ENCODE measurements around the gene A3GALT2. TPM values are rescaled to one million over a fixed set of nuclear protein-coding genes. Genes with fewer than 3 reads are reported as not detected.
"Not testable (repeated sequence)": the region's sequence is repeated elsewhere in the genome, so short reads cannot be mapped to it uniquely, and the experiment has no call there.

Gene A3GALT2
- total RNA-seq, 1 donor from 2014 or later = 0.71 TPM

DNA sequence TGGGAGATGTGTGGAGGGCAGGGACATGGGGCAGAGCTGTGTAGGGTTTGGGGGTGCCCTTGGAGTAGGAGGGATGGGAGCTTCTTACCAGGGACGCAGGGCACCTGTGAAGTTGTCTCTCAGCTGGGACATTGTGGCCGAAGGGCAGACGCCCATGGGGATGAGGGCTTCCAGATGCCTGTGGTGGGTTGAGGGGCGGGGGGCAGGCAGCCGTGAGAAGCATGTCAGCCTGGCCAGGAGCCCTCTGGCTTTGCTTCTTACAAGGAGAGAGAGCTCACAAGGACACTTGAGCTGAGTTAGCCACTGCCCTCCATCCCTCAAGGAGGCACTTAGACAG is 8.5 kb downstream of the A3GALT2 start:
- Mint-ChIP-seq H3K9me3 (ENCODE audit: unreplicated experiment) (peaks cover 12% of the 10 kb centered on the region), H3K4me3 (ENCODE audit: unreplicated experiment) (no peak overlapping the region), H3K27ac (ENCODE audit: unreplicated experiment) (no peak overlapping the region), H3K36me3 (ENCODE audit: unreplicated experiment) (peaks cover 12% of the 10 kb centered on the region), H3K27me3 (ENCODE audit: unreplicated experiment) (peaks cover 6% of the 10 kb centered on the region), H3K4me1 (ENCODE audit: low read depth, unreplicated experiment) (peaks cover 4% of the 10 kb centered on the region)
- DNase-seq = no peak
- TF ChIP-seq, protein P1, sequence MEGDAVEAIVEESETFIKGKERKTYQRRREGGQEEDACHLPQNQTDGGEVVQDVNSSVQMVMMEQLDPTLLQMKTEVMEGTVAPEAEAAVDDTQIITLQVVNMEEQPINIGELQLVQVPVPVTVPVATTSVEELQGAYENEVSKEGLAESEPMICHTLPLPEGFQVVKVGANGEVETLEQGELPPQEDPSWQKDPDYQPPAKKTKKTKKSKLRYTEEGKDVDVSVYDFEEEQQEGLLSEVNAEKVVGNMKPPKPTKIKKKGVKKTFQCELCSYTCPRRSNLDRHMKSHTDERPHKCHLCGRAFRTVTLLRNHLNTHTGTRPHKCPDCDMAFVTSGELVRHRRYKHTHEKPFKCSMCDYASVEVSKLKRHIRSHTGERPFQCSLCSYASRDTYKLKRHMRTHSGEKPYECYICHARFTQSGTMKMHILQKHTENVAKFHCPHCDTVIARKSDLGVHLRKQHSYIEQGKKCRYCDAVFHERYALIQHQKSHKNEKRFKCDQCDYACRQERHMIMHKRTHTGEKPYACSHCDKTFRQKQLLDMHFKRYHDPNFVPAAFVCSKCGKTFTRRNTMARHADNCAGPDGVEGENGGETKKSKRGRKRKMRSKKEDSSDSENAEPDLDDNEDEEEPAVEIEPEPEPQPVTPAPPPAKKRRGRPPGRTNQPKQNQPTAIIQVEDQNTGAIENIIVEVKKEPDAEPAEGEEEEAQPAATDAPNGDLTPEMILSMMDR (IDR thresholded peaks at IDR 0.05; ENCODE audit: partially characterized antibody, unreplicated experiment) = no peak

DNA sequence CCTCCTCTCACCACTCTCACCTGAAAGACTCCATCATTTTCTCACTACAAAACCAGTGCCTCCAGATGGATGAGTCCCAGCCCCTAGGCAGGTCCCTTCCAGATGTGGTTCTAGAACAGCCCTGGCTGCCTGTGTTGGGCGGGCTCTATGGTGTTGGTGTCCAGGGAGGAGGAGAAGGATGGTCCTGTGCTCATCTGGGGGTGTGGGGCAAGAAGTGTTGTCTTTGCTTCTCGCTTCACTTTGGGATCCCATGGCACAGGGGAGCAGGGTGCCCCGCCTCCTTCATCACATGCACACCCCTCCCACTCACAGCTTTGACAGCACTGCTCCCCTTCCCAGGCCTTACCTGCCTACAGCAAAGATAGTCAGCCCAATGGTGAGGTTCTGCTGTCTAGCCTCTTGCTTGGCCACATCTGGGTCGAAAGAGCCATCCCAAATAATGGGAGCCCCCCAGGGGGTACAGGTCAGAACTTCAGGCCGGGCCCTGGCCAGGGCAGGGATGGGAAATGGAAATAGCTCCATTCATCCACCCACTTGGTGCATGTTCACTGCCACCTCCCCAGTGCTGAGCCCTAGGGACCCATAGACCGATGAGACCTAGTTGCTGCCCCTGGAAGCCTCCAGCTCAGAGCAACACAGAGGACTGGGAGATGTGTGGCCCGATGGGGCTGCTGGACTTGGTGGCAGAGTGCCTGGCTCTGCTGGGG is 9.0 kb downstream of the A3GALT2 start:
- Mint-ChIP-seq H3K27me3 (ENCODE audit: unreplicated experiment) (peaks cover 6% of the 10 kb centered on the region), H3K4me1 (ENCODE audit: low read depth, unreplicated experiment) (peaks cover 4% of the 10 kb centered on the region), H3K9me3 (ENCODE audit: unreplicated experiment) (peaks cover 11% of the 10 kb centered on the region), H3K27ac (ENCODE audit: unreplicated experiment) (no peak overlapping the region), H3K36me3 (ENCODE audit: unreplicated experiment) (peaks cover 12% of the 10 kb centered on the region), H3K4me3 (ENCODE audit: unreplicated experiment) (no peak overlapping the region)
- TF ChIP-seq, protein P1 (IDR thresholded peaks at IDR 0.05; ENCODE audit: partially characterized antibody, unreplicated experiment) = no peak
- no peak for DNase-seq

DNA sequence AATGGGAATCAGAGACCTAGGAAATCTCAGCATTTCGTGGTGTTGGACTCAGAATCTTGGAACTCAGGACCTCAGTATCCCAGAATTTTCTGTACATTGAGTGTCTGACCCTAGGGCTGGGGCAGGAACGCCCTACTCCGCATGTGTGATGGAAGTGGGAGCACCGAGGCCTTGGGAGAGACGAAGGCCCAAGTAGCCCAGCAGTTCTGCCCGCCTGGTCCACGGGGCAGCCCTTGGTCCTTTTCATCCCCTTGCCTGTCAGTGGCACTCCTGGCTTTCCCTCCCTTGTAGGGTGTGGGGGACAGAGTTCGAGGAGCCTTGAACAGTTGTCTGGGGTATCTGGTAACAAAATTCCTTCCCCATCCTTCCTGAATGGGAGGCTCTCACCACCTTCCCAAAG is 10.2 kb downstream of the A3GALT2 start:
- peaks cover 10% of the 10 kb centered on the region for H3K9me3 Mint-ChIP-seq (ENCODE audit: unreplicated experiment)
- H3K4me3 Mint-ChIP-seq (ENCODE audit: unreplicated experiment) = no peak overlapping the region
- TF ChIP-seq, protein P1 (IDR thresholded peaks at IDR 0.05; ENCODE audit: partially characterized antibody, unreplicated experiment) = no peak
- peaks cover 10% of the 10 kb centered on the region for H3K4me1 Mint-ChIP-seq (ENCODE audit: low read depth, unreplicated experiment)
- H3K36me3 Mint-ChIP-seq (ENCODE audit: unreplicated experiment) = peaks cover 12% of the 10 kb centered on the region
- DNase-seq = no peak
- peaks cover 8% of the 10 kb centered on the region for H3K27me3 Mint-ChIP-seq (ENCODE audit: unreplicated experiment)
- H3K27ac Mint-ChIP-seq (ENCODE audit: unreplicated experiment) = no peak overlapping the region

DNA sequence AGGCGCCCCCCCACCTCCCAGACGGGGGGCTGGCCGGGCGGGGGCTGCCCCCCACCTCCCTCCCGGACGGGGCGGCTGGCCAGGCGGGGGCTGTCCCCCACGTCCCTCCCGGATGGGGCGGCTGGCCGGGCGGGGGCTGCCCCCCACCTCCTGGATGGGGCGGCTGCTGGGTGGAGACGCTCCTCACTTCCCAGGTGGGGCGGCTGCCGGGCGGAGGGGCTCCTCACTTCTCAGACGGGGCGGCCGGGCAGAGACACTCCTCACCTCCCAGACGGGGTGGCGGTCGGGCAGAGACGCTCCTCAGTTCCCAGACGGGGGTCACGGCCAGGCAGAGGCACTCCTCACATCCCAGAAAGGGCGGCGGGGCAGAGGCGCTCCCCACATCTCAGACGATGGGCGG is 11.5 kb downstream of the A3GALT2 start:
- H3K9me3 Mint-ChIP-seq (ENCODE audit: unreplicated experiment) = peaks cover 11% of the 10 kb centered on the region
- not testable (repeated sequence) for H3K27me3 Mint-ChIP-seq (ENCODE audit: unreplicated experiment); H3K27ac Mint-ChIP-seq (ENCODE audit: unreplicated experiment); H3K4me1 Mint-ChIP-seq (ENCODE audit: low read depth, unreplicated experiment); DNase-seq; H3K36me3 Mint-ChIP-seq (ENCODE audit: unreplicated experiment); H3K4me3 Mint-ChIP-seq (ENCODE audit: unreplicated experiment)

DNA sequence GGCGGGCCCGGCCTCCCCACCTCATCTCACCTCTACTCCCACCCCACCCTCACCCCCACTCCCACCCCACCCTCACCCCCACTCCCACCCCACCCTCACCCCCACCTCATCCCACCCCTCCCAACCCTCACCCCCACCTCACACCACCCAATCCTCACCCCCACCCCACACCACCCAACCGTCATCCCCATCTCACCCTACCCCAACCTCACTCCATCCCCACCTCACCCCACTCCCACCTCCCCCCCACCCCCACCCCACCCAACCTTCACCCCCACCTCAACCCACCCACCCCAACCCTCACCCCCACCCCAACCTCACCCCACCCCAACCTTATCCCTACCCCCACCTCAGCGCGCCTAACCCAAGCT is 13.4 kb downstream of the A3GALT2 start:
- peaks cover 10% of the 10 kb centered on the region for H3K4me1 Mint-ChIP-seq (ENCODE audit: low read depth, unreplicated experiment)
- TF ChIP-seq, protein P1 (IDR thresholded peaks at IDR 0.05; ENCODE audit: partially characterized antibody, unreplicated experiment) = no peak
- peaks cover 11% of the 10 kb centered on the region for H3K27me3 Mint-ChIP-seq (ENCODE audit: unreplicated experiment)
- peaks cover 8% of the 10 kb centered on the region for H3K36me3 Mint-ChIP-seq (ENCODE audit: unreplicated experiment)
- no peak overlapping the region for H3K4me3 Mint-ChIP-seq (ENCODE audit: unreplicated experiment)
- H3K9me3 Mint-ChIP-seq (ENCODE audit: unreplicated experiment) = peaks cover 11% of the 10 kb centered on the region
- no peak for DNase-seq
- no peak overlapping the region for H3K27ac Mint-ChIP-seq (ENCODE audit: unreplicated experiment)

Data from glutamatergic neuron (in vitro differentiated cells).